GM04503 (cell line): ENCODE data around the gene MYL7.

Experiments
- DNase-seq: peaks from one replicate; pipeline ENCODE4 v3.0.0-alpha.2; 2012; ENCODE audit warnings: low read depth

The MYL7 gene

GRCh38 chr7:44099669-44100068 lies 41.5 kb downstream of the MYL7 start:
- DNase-seq, result no peak

DNA sequence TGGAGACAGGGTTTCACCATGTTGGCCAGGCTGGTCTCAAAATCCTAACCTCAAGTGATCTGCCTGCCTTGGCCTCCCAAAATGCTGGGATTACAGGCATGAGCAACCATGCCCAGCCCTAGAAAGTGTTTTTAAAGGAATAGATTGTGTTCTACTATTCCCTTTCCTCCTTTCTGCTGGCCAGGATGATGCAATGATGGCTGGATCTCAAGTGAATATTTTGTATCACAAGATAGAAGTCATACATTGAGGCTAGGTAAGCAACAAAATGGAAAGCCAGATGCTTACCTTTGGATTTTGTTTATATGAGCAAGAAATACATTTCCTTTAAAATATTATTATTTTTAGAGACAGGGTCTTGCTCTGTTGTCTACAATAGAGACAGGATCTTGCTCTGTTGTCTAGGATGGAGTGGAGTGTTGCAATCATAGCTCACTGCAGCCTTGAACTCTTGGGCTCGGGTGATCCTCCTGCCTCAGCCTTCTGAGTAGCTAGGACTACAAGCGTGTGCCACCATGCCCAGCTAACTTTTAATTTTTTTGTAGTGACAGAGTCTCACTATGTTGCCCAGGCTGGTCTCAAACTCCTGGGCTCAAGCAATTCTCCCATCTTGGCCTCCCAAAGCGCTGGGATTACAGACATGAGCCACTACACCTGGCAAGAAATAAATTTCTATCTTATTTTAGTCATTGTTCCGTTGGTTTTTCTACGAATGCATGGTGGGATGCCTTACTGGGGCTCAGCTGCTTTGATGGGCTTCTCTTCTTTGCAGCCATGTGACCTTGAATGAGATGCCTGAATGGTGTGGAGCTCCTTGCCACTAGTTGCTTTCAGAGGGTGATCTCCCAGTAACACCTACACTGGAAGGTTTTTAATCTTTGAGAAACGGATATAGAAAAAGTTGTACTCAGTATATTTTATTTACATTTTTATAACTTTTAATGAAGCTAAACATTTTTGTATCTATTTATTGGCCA lies 42.8 kb downstream of the MYL7 start:
- DNase-seq, result no peak

DNA sequence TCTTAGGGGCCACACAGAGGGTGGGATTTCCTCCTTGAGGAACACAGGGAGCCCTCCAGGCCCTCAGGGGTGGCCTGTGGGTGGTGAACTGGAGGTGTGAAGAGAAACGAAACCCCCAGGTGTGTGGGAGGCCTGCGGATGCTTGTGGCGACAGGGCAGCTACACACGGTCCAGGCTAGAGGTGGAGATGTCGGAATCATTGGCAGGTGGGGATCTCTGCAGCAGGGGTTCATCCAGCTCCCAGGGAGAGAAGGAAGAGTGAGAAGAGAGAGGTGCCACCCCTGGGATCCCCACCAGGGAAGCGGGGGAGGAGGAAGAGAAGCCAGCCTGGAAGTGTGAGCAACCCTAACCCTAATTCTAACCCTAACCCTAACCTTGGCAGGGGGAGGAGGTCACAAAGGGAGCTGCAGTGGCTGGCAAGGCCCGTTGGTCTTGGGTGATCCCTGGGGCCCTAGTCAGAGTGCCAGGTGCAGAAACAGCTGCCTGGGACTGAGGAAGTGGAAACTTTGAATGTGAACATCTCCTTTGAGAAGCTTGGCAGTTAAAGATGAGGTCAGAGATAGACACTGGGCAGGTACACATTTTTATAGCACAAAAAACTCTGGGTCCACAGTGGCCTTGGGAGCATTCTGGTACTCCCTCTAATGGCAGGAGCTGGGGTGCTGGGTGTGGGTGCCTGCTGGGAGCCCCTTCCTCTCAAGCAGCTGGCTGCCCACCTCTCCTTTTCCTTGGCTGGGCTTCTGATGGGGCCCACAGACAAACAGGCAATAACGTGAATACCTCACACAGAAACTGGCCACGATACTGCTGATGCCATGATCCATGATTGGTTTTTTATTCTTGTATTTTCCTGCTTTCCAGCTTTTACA lies 43.8 kb downstream of the MYL7 start:
- DNase-seq, result no peak

- no peak for DNase-seq
Observed at GRCh38 chr7:44096326-44096881, 44.7 kb downstream of the MYL7 start.

- DNase-seq, result no peak
Observed at GRCh38 chr7:44095781-44096180, 45.4 kb downstream of the MYL7 start.

- DNase-seq, result no peak
Observed at GRCh38 chr7:44094883-44095592, 46.1 kb downstream of the MYL7 start.

DNA sequence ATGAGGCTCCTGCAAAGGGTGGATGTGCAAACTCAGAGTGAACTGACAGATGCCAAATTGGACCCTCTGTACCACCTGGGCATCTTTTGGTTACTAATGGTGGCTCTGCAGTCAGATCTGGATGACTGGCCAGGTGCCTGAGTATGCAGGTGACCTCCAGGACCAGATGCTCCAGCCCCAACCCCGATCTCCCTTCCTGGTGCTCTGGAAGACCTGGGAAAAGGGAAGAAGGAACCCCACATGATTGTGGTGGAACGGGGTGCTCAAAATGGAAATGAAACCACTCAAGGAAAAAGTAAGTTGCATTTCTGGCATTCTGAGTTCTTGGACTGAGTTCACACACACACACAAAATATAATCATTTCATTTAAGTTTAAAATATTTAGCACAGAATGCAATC lies 46.8 kb downstream of the MYL7 start:
- no peak for DNase-seq

GRCh38 chr7:44093102-44093641 lies 48.0 kb downstream of the MYL7 start:
- DNase-seq, result no peak
